ENCODE data around the gene MGA. TPM values are rescaled to one million over a fixed set of nuclear protein-coding genes. Genes with fewer than 3 reads are reported as not detected.

Gene MGA
- total and polyA plus RNA-seq, 2 donors (not counting 3 experiments of a cell fraction or from before 2014, with no cell fraction given): 4.1 to 36.5 TPM

- Histone ChIP-seq H3K27me3 (ENCODE audit: control insufficient read depth in 2 of 2, insufficient read depth in 2 of 2, low read length in 2 of 2) (no peaks in the 10 kb centered on the region), H3K9ac (replicated peaks; ENCODE audit: extremely low read depth, insufficient read depth, low read length) (no peak overlapping the region), H3K9me3 (replicated peaks; ENCODE audit: control insufficient read depth, insufficient read depth, low read length) (no peaks in the 10 kb centered on the region), H3K79me2 (ENCODE audit: control insufficient read depth, insufficient read depth, low read length) (no peaks in the 10 kb centered on the region), H3K36me3 (ENCODE audit: control insufficient read depth in 2 of 2, extremely low read depth in 1 of 2, insufficient read depth in 2 of 2, low read length in 2 of 2) (peaks cover 7 to 9% of the 10 kb centered on the region in 2 experiments), H4K20me1 (replicated peaks; ENCODE audit: control insufficient read depth, extremely low read depth, insufficient read depth, low read length) (no peaks in the 10 kb centered on the region), H2AFZ (ENCODE audit: low read depth, low read length) (no peak overlapping the region), H3K9me1 (replicated peaks; ENCODE audit: control insufficient read depth, extremely low read depth, insufficient read depth, low read length) (no peaks in the 10 kb centered on the region), H3K4me3 (replicated peaks in 1 of 3; ENCODE audit: insufficient read depth in 1 of 3, low read depth in 1 of 3, low read length in 3 of 3) (no peak overlapping the region), H3K4me2 (ENCODE audit: insufficient read depth, low read length) (no peak overlapping the region), H3K4me1 (ENCODE audit: control insufficient read depth, extremely low read depth, insufficient read depth, low read length) (no peaks in the 10 kb centered on the region), H3K27ac (ENCODE audit: insufficient read depth, low read depth, low read length) (no peak overlapping the region)
- no peak for TF ChIP-seq JUN (IDR thresholded peaks at IDR 0.05; ENCODE audit: borderline replicate concordance, insufficient read depth, insufficient read length, low read depth)
- TF ChIP-seq GATA2 (IDR thresholded peaks at IDR 0.05; ENCODE audit: insufficient read depth, insufficient read length, low read depth, low read length): no peak
- no peak for TF ChIP-seq POLR2AphosphoS5 (IDR thresholded peaks at IDR 0.05; ENCODE audit: insufficient read depth, low read depth, low read length)
- no peak for TF ChIP-seq MAX (IDR thresholded peaks at IDR 0.05; ENCODE audit: insufficient read depth, insufficient read length)
- TF ChIP-seq MYC (IDR thresholded peaks at IDR 0.05; ENCODE audit: low read depth, low read length): no peak
- no peak for TF ChIP-seq FOS (IDR thresholded peaks at IDR 0.05; ENCODE audit: borderline replicate concordance, insufficient read depth, low read length)
- TF ChIP-seq POLR2A (IDR thresholded peaks at IDR 0.05; ENCODE audit: low read depth, low read length): no peak
- TF ChIP-seq EZH2 (IDR thresholded peaks at IDR 0.05; ENCODE audit: borderline replicate concordance, low read depth, low read length, severe bottlenecking): no peak
- no peak for TF ChIP-seq CTCF (IDR thresholded peaks at IDR 0.05; ENCODE audit: extremely low read depth in 1 of 2, insufficient read depth in 1 of 2, low read depth in 1 of 2, low read length in 2 of 2)
- ChIA-PET CTCF (no interaction called here), POLR2A (no interaction called here)
- FAIRE-seq (no peak), DNase-seq (ENCODE audit: low read depth, low spot score) (no peak)
- intact Hi-C loops (cut with micrococcal nuclease) (no loop called here), dilution Hi-C loops (cut with MboI; ENCODE audit: extremely low pct_ligation_motif_present, low sequenced_read_pairs) (no loop called here)
- no TSS peak for BruUV-seq (replicated peaks)
Observed at GRCh38 chr15:41734079-41734478, 73.9 kb downstream of the MGA start.

All from endothelial cell of umbilical vein (primary cell).